ENCODE measurements around the gene TMEM59L.

TMEM59L gene

DNA sequence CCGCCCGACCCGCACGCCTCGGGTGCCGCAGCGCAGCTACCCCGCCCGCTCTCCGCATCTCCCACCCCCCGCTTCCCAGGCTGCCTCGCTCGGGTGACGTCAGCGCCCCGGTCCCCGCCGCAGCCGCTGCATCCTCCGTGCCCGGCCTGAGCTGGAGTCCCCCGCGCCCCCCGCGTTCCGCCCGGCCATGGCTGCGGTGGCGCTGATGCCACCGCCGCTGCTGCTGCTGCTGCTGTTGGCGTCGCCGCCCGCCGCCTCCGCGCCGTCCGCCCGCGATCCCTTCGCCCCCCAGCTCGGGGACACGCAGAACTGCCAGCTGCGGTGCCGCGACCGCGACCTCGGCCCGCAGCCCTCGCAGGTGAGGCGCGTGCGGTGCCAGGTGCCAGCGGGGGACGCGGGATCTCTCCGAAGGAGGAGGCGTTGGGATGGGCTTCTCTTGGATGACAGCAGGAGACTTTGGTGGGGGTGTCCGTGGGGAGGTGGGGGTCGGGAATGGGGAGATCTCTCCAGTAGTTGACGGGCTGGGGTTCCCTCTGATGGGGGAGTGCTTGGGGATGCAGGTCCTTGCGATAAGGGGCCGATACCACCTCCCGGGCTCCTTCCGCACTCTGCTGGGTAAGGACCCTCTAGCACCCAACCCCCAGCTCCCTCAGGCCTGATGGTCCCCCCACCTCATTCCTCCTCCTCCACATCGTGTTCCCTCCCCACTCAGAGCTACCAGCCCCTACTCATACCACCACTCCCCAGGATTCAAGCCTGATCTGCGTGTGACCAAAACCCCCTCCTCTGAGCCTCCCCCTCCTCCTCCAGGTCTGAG lies at the start of gene TMEM59L:
TMEM59L (plus strand) TSS at position 99 of the 817 bp plus-strand sequence; CDS start at position 188, 89 bp downstream.
- peak within 1 kb of the TSS; percentile 30 for H3K4me3 ChIP-seq (ENCODE audit: low read length)
- DNase-seq (ENCODE audit: low read depth) = no peak

DNA sequence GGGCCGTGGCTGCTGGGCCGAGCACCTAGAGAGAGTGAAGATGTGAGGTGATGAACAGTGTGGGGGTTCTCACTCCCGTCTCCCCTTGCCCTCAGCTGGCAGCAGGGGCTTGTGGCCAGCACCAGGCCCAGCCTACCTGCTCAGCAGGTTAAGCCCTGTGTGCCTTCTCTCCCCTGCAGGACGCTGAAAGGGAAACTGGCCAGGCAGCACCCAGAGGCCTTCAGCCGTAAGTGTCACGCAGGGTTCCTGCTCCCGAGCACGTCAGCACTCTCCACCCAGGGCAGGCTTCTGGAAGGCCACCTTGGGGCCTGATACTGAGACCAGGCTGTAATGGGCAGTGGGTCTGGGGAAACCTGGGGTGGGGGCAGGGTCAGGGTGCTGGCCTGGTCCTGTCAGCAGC lies 45.7 kb upstream of the TMEM59L start:
- no peak for DNase-seq (ENCODE audit: low read depth)
- TF ChIP-seq, protein P1, sequence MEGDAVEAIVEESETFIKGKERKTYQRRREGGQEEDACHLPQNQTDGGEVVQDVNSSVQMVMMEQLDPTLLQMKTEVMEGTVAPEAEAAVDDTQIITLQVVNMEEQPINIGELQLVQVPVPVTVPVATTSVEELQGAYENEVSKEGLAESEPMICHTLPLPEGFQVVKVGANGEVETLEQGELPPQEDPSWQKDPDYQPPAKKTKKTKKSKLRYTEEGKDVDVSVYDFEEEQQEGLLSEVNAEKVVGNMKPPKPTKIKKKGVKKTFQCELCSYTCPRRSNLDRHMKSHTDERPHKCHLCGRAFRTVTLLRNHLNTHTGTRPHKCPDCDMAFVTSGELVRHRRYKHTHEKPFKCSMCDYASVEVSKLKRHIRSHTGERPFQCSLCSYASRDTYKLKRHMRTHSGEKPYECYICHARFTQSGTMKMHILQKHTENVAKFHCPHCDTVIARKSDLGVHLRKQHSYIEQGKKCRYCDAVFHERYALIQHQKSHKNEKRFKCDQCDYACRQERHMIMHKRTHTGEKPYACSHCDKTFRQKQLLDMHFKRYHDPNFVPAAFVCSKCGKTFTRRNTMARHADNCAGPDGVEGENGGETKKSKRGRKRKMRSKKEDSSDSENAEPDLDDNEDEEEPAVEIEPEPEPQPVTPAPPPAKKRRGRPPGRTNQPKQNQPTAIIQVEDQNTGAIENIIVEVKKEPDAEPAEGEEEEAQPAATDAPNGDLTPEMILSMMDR (conservative IDR thresholded peaks at IDR 0.05; ENCODE audit: low read depth, low read length) = no peak
- H3K4me3 ChIP-seq (ENCODE audit: low read length) = no peak overlapping the region

More for the DNA sequence above, at the start of gene TMEM59L:
- TF ChIP-seq, protein P1 (conservative IDR thresholded peaks at IDR 0.05; ENCODE audit: low read depth, low read length) = no peak

DNA sequence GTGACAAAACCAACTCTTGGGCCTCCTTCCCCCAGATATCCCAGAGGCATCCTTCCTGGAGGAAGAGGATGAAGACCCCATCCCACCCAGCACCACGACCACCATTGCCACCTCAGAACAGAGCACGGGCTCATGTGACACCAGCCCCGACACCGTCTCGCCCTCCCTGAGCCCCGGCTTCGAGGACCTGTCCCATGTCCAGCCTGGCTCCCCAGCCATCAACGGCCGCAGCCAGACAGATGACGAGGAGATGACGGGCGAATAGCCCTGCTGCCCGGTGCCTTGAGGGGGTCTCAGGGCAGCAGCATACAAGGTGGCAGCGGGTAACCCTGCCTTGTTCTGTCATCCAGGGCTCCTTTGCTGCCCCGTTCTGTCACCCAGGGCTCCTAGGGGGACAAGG lies 44.3 kb upstream of the TMEM59L start:
- TF ChIP-seq, protein P1 (conservative IDR thresholded peaks at IDR 0.05; ENCODE audit: low read depth, low read length) = no peak
- no peak for DNase-seq (ENCODE audit: low read depth)

DNA sequence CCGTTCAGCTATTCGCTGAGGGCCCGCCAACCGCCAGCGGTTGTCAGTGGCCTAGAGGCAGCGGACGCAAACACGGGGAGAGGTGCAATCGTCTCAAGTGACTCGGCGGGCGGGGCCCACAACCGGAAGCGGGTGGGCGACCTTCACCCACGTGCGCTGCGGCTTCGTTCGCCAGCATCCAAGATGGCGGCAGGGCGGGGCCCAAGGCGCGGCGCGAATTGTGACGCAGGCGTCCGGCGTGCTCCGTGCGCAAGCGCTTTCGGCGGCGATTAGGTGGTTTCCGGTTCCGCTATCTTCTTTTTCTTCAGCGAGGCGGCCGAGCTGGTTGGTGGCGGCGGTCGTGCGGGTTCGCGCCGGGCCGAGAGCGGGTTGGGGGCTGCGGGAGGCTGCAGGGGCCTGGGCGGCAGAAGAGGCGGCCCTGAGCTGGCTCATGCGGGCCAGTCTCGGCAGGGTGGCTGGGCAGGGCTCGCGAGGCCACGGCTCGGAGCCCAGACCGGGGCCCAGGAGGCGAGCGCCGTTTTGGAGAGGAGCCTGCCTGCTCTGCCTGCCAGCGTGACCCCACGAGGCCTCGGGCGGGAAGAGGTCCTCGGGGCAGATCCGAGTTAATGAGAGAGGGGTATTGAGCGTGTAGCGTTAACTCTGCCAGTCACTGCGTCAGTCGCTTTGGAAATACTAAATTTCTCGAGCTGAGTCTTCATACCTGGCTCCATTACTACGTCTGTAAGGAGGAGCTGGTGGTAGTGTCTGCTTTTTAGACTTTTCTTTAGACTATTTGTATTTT lies 40.9 kb upstream of the TMEM59L start, which contains the start of gene UBA52:
UBA52 (plus strand) TSS at position 294 of the 781 bp plus-strand sequence. CDS start 1,444 bp downstream, outside the sequence.
- TF ChIP-seq, protein P1 (conservative IDR thresholded peaks at IDR 0.05; ENCODE audit: low read depth, low read length) = no peak
- DNase-seq (ENCODE audit: low read depth) = peak; percentile 87
- H3K4me3 ChIP-seq (ENCODE audit: low read length) = peak within 1 kb of the TSS; percentile 98

More for the DNA sequence above, 44.3 kb upstream of the TMEM59L start:
- no peak overlapping the region for H3K4me3 ChIP-seq (ENCODE audit: low read length)

DNA sequence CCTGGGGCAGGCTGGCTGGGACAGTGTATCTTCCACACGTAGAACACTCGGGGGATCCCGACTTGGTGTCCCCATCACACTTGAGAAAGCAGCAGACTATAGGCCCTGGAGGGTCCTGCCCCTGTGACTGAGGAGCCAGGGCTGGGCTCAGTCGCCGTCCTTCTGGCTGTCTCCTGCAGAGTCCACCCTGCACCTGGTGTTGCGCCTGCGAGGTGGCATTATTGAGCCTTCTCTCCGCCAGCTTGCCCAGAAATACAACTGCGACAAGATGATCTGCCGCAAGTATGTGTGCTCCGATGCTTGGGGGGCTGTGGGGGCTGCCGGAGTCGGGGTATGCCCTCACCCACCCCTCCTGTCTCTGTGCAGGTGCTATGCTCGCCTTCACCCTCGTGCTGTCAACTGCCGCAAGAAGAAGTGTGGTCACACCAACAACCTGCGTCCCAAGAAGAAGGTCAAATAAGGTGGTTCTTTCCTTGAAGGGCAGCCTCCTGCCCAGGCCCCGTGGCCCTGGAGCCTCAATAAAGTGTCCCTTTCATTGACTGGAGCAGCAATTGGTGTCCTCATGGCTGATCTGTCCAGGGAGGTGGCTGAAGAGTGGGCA lies 37.9 kb upstream of the TMEM59L start:
- no peak for DNase-seq (ENCODE audit: low read depth)
- no peak overlapping the region for H3K4me3 ChIP-seq (ENCODE audit: low read length)
- TF ChIP-seq, protein P1 (conservative IDR thresholded peaks at IDR 0.05; ENCODE audit: low read depth, low read length) = no peak

DNA sequence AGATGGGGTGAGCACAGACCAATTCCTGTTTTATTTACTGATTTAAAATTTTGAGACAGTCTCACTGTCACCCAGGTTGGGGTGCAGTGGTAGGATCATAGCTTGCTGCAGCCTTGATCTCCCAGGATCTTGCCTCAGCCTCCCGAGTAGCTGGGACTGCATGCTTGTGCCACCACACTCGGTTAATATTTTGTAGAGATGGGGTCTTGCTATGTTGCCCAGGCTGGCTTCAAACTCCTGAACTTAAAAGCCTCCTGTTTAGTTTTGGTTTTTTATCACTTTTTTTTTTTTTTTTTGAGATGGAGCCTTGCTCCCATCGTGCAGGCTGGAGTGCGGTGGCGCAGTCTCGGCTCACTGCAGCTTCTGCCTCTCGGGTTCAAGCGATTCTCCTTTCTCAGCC lies 36.3 kb upstream of the TMEM59L start:
- no peak for DNase-seq (ENCODE audit: low read depth)
- TF ChIP-seq, protein P1 (conservative IDR thresholded peaks at IDR 0.05; ENCODE audit: low read depth, low read length) = no peak
- no peak overlapping the region for H3K4me3 ChIP-seq (ENCODE audit: low read length)

All from retinal pigment epithelial cell (primary cell).